HG03066 (cell line): ENCODE results near the gene MRGPRG.

Experiments
- ATAC-seq: cut with Tn5 transposase; IDR thresholded peaks from one replicate; pipeline ENCODE4 v1.9.1; 2021; ENCODE audit warnings: low read depth; ENCODE audit not compliant: unreplicated experiment

Gene MRGPRG

DNA sequence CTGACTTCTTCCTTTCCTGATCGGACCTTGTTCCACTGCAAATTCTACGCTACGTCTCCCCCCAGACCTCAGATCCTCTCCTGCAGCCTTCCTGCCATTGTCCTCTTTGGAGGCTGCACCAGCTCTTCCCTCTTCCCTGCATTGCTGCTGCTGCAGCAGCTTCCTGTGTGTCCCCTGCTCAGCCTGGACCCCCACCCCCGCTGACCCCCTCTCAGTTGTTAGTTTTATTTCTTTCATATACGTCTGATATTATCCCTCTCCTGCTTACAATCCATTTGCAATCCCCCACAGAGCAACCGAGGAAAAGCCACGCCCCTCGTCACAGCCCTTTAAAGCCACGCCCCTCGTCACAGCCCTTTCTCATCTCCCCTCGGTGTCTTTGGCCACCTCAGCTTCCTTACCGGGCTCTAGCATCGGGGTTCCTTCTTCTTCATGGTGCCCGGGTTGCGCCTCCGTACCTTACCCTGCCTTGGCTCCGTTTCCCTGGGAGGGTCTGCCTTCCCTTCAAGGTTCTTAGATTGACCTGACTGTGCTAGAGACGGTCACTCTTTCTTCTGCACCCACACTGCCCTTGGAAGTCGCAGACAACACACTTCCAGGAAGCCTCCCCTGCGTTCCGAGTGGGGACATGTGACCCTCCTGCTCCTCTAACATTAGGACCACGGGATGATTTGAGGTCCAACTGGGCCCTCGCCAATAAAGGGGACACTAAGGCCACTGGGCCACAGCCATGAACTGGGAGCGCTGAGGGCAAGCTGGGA is 4.8 kb downstream of the MRGPRG start:
- no peak for ATAC-seq

DNA sequence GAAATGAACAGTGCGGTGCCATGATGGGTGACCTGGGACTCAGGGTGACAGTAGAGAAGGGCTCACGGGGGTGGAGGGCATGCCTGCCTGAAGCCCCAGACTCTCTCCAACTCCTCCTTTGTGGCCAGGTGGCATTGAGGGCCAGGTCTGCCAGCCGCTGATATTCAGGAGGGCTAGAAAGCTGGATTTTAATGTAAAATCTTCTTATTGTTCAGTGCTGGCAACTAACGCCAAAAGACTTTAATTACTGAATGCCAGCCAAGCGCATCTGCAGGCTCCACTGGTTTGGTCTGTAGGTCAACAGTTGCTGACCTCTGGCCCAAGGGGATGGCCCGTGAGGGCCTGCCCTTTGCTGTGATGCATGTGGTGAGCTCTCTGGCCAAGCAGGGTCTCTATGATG is 10.3 kb downstream of the MRGPRG start:
- ATAC-seq = no peak

DNA sequence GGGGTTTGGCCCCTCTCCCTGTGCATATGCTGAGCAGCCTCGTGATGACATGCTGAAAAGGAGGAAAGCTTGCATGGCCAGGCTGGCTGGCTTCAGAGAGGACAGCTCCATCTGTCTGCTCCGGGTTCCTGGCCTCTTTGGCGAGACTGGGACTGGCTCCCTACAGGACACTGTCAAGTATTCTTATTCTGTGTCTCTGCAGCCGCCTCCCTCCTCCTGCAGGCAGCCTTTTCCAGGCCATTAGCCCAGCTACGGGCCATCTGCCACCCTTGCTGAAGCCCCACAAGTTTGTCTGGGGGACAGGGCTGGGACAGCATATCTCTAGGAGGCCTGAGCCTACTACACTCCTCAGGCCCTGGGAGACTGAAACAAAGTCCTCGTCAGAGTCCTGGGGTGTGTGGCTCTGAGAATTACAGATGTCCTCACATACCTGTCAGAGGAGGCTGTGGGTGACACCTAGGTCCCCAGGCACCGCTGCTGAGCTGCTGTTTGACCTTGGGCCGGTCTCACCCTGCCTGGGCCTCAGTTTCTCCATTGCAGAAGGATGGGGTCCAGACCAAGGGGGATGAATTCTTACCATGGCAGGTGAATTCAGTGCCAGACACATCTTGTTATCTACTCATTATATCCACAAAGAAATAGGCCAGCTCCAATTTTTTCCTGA is 11.0 kb downstream of the MRGPRG start:
- ATAC-seq = no peak

- no peak for ATAC-seq
Measured at GRCh38 chr11:3206922-3207204, 11.8 kb downstream of the MRGPRG start.

DNA sequence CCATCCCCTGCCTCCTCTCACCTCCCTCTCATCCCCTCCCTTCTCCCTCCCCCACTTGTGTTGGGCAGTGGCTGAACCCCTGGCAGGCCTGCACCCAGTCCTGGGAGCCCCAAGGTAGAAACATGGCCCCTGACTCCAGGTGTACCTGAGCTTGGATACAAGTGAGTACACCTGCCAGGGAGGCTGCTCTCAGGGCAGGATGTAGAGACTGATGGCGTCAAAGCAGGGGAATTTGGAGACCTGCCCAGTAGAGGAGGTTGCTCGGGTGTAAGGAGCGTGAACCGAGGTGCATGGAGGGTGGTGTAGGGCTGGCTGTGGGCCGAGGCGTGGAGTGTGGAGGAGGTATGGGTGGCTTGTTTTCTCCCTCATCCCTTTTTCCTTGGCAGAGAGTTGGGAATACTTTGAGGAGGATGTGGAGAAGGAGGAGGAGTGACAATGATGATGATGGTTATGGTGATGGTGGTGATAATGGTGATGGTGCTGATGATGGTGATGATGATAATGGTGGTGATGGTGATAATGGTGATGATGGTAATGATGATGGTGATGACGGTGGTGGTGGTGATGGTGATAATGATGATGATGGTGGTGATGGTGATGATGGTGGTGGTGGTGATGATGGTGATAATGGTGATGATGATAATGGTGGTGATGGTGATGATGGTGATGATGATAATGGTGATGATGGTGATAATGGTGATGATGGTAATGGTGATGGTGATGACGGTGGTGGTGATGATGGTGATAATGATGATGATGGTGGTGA is 12.3 kb downstream of the MRGPRG start:
- no peak for ATAC-seq

DNA sequence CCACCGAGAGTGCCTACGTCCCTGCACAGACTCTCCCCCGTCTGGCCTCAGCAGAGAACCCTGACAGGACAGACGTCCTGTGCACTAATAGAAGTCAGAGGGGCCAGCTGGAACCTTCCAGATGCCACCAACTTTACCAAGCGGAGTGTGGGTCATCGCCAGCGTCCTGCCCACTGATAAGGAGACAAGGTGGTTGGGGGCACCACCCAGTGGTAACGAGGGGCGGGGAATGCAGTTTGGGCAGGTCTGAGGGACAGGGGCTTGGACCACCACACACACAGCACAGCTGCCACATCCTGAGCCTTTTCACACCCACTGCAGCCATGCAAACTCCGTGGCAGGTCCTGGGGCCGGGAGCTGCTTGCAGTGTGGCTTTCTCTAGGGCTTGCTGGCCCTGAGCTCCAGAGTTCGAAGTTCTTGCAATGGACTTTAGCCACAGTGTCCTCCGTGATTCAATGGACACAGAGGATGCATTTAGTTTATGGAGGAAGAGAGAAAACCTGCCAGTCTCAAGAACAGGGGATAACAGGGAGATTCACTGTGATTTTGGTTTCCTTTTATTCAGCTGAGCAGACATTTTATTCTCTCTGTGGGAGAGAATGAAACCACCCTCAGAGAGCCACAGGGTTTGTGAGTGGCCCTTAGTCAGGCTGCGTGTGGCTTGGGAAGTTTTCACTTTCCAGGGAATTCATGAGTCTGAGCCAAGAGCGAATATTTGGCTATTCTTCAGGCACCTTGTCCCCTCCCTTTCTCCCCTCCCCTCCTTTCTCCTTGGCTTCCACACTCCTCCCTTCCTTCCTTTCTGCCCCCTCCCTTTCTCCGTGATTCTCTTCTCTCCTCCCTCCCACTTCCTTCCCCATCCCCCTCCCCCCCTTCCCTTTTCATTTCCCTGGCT is 13.1 kb downstream of the MRGPRG start:
- ATAC-seq = no peak

DNA sequence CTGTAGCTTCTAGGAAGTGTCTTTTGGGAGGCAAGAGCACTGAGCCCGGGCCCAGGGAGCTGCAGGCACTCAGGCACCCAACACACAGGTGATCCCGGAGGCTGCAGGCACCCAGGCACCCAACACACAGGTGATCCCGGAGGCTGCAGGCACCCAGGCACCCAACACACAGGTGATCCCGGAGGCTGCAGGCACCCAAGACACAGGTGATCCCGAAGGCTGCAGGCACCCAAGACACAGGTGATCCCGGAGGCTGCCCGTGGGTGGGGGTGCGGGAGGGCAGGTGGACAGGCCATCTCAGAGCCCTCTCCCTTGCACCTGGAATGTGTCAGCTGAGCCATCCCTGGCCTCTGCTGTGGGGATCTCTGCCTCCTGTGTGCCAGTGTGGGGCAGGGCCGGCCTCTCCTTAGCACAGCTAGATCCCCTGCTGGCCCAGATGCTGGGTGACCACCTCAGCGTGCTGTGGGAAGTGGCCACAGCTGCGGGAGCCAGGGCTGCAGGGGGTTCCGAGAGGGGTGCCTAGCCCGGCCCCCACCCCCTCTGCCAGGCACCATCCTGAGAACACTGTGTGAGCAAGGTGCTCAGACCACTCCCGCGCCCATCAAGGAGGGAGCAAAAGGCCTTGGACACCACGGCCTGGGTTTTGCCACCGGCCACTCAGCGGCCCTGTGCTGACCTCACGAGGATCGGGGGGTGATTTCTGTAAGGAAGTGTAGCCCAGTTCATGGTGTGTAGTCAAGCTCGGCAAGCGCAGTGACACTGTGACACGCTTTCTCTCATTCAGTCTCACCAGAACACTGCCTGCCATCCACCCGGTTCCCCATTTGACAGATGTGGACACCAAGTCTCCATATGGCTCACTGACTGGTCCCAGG is 14.2 kb downstream of the MRGPRG start:
- ATAC-seq = no peak

DNA sequence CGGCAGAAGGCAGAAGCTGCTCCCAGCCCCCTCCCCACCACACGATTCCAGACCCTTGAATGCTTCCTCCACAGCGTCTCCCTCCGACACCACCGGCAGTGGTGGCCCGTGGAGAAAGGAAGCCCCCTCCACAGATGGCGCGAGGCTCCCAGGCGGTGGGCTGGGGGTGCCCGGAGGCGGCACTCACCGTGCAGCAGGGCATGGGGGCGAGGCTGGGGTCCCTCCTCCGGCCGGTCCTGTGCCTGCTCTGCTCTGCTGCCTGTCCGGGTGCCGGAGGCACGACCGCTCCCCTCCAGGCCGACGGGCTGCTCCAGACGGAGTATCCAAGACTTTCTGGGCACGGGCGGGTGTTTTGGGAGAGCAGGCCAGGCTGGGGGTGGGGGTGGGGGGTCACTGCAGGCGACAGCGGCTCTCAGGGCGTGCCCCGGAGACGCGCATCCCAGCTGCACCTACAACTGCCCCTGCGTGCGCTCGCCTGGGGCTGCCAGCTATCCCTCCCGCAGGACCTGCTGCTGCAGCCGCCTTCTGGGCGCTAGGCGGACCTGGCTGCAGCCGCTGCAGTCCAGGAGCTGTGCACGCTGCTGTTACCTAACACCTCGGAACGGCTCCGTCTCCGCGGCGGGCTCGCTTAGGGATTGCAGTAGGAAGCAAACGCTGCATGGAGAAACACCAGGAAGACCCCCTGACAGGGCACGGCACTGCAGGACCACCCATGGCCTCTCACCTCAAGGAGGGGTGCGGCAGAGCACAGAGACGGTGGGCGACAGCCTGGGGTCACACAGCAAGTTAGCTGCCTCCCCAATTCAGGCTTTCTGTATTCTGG is 15.2 kb downstream of the MRGPRG start:
- ATAC-seq = no peak

GRCh38 chr11:3202759-3203158 is 15.9 kb downstream of the MRGPRG start:
- ATAC-seq = no peak

DNA sequence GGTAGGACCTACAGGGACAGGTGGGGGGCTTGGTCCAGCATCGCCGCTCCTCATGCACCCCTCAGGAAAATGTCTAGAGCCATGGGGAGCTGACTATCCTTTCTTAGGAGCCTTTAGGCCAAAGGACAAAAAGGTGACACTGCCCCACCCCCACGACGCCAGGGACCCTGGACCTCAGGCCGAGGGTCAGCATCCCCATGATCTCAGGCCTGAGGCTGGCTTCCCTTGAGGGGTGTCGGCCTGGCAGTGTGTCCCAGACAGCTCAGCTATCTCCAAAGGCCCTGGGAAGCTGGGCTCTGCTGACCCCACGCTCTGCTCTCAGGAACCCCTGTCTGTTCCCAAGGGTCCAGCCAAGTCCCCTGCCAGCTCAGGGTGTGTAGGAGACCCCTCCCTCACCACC is 16.3 kb downstream of the MRGPRG start:
- ATAC-seq = no peak

GRCh38 chr11:3201677-3202181 is 16.9 kb downstream of the MRGPRG start:
- ATAC-seq = no peak

DNA sequence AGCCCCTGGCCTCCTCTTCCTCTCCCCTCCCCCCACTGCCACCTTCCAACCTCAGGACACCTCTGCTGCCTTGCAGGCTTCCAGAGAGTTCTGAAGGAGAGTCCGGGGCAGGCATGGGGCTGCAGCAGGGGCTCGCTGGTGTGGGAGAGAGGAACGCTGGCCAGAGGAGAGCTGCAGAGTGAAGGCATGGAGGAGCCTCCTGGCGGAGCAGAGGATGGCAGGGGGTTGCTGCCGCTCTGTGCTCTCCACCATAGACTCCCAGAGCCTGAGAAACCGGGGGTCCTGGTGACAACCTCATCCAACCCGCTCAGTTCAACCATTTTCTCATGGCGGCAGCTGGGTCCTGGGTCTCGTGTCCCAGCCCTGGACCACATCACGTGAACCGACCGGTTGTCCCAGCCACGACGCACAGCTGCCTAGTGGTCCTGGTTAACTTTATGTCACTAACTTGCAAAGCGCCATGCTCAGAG is 17.5 kb downstream of the MRGPRG start:
- ATAC-seq = no peak

- no peak for ATAC-seq
Measured at GRCh38 chr11:3200388-3201111, 18.1 kb downstream of the MRGPRG start.

DNA sequence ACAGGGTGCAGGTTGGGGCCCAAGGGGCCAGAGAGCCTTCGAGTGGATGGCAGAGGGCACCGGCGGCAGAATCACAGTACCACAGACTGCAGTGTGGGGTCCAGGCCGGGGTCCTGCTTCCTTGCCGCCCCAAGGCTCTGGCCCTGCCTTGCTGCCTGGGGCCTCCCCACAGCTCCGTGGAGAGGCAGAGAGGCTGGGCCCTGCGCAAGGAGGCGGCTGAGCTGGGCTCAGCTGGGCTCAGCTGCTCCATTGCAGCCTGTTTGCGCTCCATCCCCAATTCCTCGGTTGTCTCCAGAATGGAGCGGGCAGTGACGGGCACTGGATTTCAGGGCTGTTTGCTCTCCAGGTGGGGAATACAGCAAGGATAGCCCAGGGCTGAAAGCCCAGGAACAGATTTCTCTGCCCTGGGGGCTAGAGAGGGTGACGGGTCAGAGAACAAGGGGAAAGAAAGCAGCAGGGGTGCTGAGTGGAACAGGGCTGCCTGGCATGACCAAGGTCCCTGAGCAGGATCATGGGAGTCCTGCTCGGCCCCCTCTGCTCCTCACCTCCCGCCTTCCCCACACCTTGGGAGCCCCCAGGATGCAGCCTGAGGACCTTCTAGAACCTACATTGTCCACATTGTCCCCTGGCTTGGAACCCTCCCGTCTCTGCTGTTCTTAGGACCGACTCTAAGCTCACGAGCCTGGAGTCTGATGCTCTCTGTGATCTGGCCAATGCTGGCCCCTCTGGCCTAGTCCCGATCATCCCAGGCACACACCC is 18.9 kb downstream of the MRGPRG start:
- ATAC-seq = no peak

DNA sequence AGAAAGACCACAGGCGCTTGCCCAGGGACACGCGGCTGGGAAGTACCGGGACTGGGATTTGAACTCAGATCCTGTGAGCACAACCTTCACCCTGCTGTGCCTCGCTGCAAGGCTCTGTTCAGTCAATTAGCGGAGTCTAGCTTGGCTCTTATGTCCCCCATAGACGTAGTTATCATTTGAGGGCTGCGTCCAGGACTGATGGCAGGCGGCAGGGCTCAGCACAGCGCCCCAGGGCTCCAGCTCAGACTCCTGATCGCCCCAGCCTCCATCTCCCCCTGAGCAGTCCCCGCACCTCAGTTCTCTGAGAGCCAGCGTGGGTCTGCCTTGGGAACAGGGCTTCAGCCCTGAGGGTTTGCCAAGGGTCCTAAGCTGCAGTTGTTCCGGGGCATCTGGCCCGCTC is 19.8 kb downstream of the MRGPRG start:
- ATAC-seq = no peak

- no peak for ATAC-seq
Measured at GRCh38 chr11:3197878-3198528, 20.6 kb downstream of the MRGPRG start.
